ENCODE data around the gene MDM2.

DNA sequence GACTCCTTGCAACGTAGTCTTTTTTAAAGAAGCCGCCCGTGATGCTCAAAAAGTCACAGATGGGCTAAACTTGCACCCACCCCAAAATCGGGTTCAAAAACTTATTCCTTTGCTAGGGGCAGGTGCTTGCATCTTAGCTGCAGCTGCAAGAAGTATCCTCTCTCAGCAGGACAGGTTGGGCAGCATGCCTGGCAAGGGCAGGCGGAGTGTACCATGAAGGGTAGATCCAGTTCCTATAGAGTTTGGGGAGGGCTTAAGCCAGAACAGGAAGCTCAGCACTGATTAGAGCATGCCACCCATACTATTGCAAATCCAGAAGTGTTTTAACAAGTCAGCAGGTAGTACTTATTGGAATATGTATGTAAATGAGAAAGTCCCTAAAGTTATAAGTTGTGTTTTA is 76.3 kb downstream of the MDM2 start:
- no peak for TF ChIP-seq CTCF (conservative IDR thresholded peaks at IDR 0.05; ENCODE audit: low read depth, low read length)
- TF ChIP-seq EZH2 (IDR thresholded peaks at IDR 0.05; ENCODE audit: low read length, unreplicated experiment) = no peak
- TF ChIP-seq EZH2phosphoT487 (IDR thresholded peaks at IDR 0.05; ENCODE audit: borderline replicate concordance, low read length) = no peak

Data from PC-3 (cell line).